Neural progenitor cell (in vitro differentiated cells): ENCODE results near the gene FXYD7. TPM values are rescaled to one million over a fixed set of nuclear protein-coding genes. Genes with fewer than 3 reads are reported as not detected.

Experiments used
- DNase-seq: peaks from one replicate; pipeline ENCODE4 v3.0.0-alpha.2; 2016; ENCODE audit warnings: low spot score
- H2AFZ ChIP-seq: fragments of 200-600 bp; sonication (generic); replicated peaks from 2 replicates; pipeline ENCODE4 v1.6.1; 2016; ENCODE audit warnings: antibody characterized with exemption
- H3F3A ChIP-seq: fragments of 200-600 bp; sonication (generic); 2 replicates; pipeline ENCODE4 v1.6.1; 2016; ENCODE audit warnings: antibody characterized with exemption, low read depth
- H3K27ac ChIP-seq: fragments of 200-600 bp; sonication (generic); 2 replicates; pipeline ENCODE4 v1.5.1; 2016; ENCODE audit warnings: mild to moderate bottlenecking
- H3K27me3 ChIP-seq: fragments of 200-600 bp; sonication (generic); 2 replicates; pipeline ENCODE4 v1.6.1; 2016; ENCODE audit warnings: mild to moderate bottlenecking, moderate library complexity
- H3K36me3 ChIP-seq: fragments of 200-600 bp; sonication (generic); 2 replicates; pipeline ENCODE4 v1.5.1; 2016
- H3K4me1 ChIP-seq: fragments of 200-600 bp; sonication (generic); 2 replicates; pipeline ENCODE4 v1.6.1; 2016; ENCODE audit warnings: mixed run types
- H3K4me2 ChIP-seq: fragments of 200-600 bp; sonication (generic); 2 replicates; pipeline ENCODE4 v1.6.1; 2016
- H3K4me3 ChIP-seq: fragments of 200-600 bp; sonication (generic); 2 replicates; pipeline ENCODE4 v1.5.1; 2016
- H3K79me2 ChIP-seq: fragments of 200-600 bp; sonication (generic); 2 replicates; pipeline ENCODE4 v1.6.1; 2016; ENCODE audit warnings: low read depth
- H3K9ac ChIP-seq: fragments of 200-600 bp; sonication (generic); 2 replicates; pipeline ENCODE4 v1.6.1; 2016
- H3K9me3 ChIP-seq: fragments of 200-600 bp; sonication (generic); 2 replicates; pipeline ENCODE4 v1.5.1; 2016; ENCODE audit warnings: low read depth
- H4K20me1 ChIP-seq: fragments of 200-600 bp; sonication (generic); 2 replicates; pipeline ENCODE4 v1.6.1; 2016; ENCODE audit warnings: low read depth
- H3K27ac Mint-ChIP-seq: 3 replicates; pipeline ENCODE4 v1.8.0; 2021; ENCODE audit warnings: mixed read lengths
- H3K27me3 Mint-ChIP-seq: 2 replicates; pipeline ENCODE4 v1.8.0; 2022; ENCODE audit warnings: low read depth, mild to moderate bottlenecking, inconsistent platforms, moderate library complexity, mixed read lengths; ENCODE audit not compliant: insufficient read depth
- H3K36me3 Mint-ChIP-seq: 3 replicates; pipeline ENCODE4 v1.8.0; 2021; ENCODE audit warnings: mixed read lengths
- H3K4me1 Mint-ChIP-seq: 3 replicates; pipeline ENCODE4 v1.8.0; 2021; ENCODE audit warnings: mixed read lengths
- H3K4me3 Mint-ChIP-seq: 3 replicates; pipeline ENCODE4 v1.8.0; 2021; ENCODE audit warnings: mild to moderate bottlenecking, moderate library complexity, mixed read lengths
- H3K9me3 Mint-ChIP-seq: 3 replicates; pipeline ENCODE4 v1.8.0; 2020; ENCODE audit warnings: mixed read lengths
- EZH2 ChIP-seq: fragments of 200-600 bp; sonication (generic); IDR thresholded peaks from 2 replicates; pipeline ENCODE4 v1.6.1; 2017; ENCODE audit warnings: antibody characterized with exemption, mild to moderate bottlenecking, moderate library complexity
- EZH2phosphoT487 ChIP-seq: fragments of 200-600 bp; sonication (generic); IDR thresholded peaks from 2 replicates; pipeline ENCODE4 v1.6.1; 2017; ENCODE audit warnings: antibody characterized with exemption
- total RNA-seq: library from RNA; depleted of rRNA; stranded (reverse); fragments of >200 nt; gene quantifications from 2 replicates; pipeline ENCODE4 v1.2.3, GENCODE V29; 2015; ENCODE audit warnings: low replicate concordance
- TF ChIP-seq, protein P1 (sequence below): fragments of 200-600 bp; sonication (generic); IDR thresholded peaks from 2 replicates; pipeline ENCODE4 v1.5.1; 2017; ENCODE audit warnings: antibody characterized with exemption, mild to moderate bottlenecking

Gene FXYD7
- total RNA-seq, 1 donor from 2014 or later: 0.13 TPM

DNA sequence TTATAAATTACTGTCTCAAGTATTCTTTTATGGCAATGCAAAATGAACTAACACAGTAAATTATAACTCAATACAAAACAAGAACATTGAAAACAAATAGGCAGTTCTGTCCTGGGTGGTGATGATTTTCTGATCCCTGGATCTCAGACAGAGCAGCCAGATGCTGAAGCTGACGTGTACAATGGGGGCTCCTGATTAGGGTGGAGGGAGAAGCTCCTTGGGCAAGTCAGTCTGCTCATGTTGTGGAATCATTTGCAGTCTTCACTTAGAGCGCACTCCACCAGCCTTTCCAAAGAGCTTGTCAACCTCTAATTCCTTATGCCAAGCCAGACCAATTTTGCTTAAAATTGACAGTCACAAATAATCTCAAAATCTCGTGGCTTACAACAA, 33.1 kb downstream of the FXYD7 start:
- Mint-ChIP-seq H3K4me1 (peaks cover 4% of the 10 kb centered on the region), H3K27me3 (peaks cover 4% of the 10 kb centered on the region), H3K36me3 (no peaks in the 10 kb centered on the region), H3K27ac (no peak overlapping the region), H3K9me3 (peaks cover 14% of the 10 kb centered on the region), H3K4me3 (no peak overlapping the region)
- H3K4me2 ChIP-seq: no peak overlapping the region
- no peaks in the 10 kb centered on the region for H4K20me1 ChIP-seq
- no peaks in the 10 kb centered on the region for H3K9me3 ChIP-seq
- no peaks in the 10 kb centered on the region for H3F3A ChIP-seq
- no peak for DNase-seq
- no peak overlapping the region for H3K27ac ChIP-seq
- H2AFZ ChIP-seq: no peak overlapping the region
- no peaks in the 10 kb centered on the region for H3K4me1 ChIP-seq
- no peak overlapping the region for H3K9ac ChIP-seq
- H3K36me3 ChIP-seq: no peaks in the 10 kb centered on the region
- TF ChIP-seq EZH2phosphoT487 (no peak), EZH2 (no peak)
- TF ChIP-seq, protein P1, sequence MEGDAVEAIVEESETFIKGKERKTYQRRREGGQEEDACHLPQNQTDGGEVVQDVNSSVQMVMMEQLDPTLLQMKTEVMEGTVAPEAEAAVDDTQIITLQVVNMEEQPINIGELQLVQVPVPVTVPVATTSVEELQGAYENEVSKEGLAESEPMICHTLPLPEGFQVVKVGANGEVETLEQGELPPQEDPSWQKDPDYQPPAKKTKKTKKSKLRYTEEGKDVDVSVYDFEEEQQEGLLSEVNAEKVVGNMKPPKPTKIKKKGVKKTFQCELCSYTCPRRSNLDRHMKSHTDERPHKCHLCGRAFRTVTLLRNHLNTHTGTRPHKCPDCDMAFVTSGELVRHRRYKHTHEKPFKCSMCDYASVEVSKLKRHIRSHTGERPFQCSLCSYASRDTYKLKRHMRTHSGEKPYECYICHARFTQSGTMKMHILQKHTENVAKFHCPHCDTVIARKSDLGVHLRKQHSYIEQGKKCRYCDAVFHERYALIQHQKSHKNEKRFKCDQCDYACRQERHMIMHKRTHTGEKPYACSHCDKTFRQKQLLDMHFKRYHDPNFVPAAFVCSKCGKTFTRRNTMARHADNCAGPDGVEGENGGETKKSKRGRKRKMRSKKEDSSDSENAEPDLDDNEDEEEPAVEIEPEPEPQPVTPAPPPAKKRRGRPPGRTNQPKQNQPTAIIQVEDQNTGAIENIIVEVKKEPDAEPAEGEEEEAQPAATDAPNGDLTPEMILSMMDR: no peak
- no peak overlapping the region for H3K4me3 ChIP-seq
- H3K27me3 ChIP-seq: no peaks in the 10 kb centered on the region
- H3K79me2 ChIP-seq: no peaks in the 10 kb centered on the region

DNA sequence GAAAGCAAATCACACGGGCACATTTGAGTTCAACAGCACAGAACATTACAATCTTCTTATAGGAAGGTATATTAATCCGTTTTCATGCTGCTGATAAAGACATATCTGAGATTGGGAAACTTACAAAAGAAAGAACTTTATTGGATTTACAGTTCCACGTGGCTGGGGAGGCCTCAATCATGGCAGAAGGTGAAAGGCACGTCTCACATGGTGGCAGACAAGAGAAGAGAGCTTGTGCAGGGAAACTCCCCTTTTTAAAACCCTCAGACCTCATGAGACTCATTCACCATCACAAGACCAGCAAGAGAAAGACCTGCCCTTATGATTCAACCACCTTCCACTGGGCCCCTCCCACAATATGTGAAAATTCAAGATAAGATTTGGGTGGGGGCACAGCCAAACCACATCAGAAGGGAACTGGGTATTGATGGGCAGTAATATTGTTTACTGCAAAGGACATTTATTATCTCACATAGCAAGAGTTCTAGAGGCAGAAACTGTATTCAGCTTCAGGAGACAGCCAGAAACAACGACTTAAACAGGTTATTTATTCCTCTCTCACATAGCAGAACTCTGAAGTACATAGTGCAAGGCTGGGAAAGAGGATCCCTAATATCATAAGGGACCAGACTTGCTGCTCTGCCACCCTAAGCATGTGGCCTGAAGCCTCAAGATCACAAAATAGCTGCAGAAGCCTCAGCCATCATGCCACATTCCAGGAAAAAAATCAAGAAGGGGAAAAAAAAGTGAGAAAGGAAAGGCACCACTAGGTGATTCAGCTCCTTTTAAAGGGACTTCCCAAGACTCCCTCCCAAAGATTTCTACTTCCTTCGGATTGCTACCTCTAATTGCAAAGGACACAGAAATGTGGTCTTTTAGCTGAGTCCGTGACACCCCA, 34.6 kb downstream of the FXYD7 start:
- no peak overlapping the region for H3K4me2 ChIP-seq
- no peak for DNase-seq
- peaks cover 4% of the 10 kb centered on the region for H3K4me1 Mint-ChIP-seq
- H2AFZ ChIP-seq: no peak overlapping the region
- H3K27ac ChIP-seq: no peak overlapping the region
- H3K36me3 ChIP-seq: no peaks in the 10 kb centered on the region
- H3K4me3 ChIP-seq: no peak overlapping the region
- no peak overlapping the region for H3K27ac Mint-ChIP-seq
- H3K9me3 Mint-ChIP-seq: peaks cover 14% of the 10 kb centered on the region
- no peak overlapping the region for H3K9ac ChIP-seq
- H3K36me3 Mint-ChIP-seq: no peaks in the 10 kb centered on the region
- H3K9me3 ChIP-seq: no peaks in the 10 kb centered on the region
- no peaks in the 10 kb centered on the region for H3F3A ChIP-seq
- no peaks in the 10 kb centered on the region for H3K27me3 ChIP-seq
- H3K79me2 ChIP-seq: no peaks in the 10 kb centered on the region
- H3K4me3 Mint-ChIP-seq: no peak overlapping the region
- H3K4me1 ChIP-seq: no peaks in the 10 kb centered on the region
- TF ChIP-seq EZH2: no peak
- TF ChIP-seq, protein P1: no peak
- TF ChIP-seq EZH2phosphoT487: no peak
- peaks cover 7% of the 10 kb centered on the region for H3K27me3 Mint-ChIP-seq
- no peaks in the 10 kb centered on the region for H4K20me1 ChIP-seq

DNA sequence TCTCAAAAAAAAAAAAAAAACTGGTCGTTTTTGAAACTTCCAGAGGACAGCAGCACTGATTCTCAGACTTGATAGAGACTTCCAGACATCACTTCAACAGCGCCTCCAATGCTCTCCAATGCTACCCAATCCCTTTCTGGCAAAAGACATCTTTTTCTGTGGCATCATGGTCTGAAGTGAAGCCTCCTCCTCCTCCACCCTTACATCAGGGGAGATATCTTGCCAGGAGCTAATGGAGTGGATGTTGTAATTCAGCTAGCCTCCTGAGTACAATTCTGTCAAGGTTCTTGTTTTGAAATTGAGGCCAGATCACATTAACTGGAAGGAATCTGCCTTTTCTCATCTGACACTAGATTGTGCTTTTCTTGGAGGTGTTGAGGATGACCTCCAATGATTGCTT, 35.6 kb downstream of the FXYD7 start:
- Histone ChIP-seq H3F3A (no peaks in the 10 kb centered on the region), H3K36me3 (no peaks in the 10 kb centered on the region), H3K4me3 (no peak overlapping the region), H3K9me3 (no peaks in the 10 kb centered on the region), H3K27ac (no peak overlapping the region), H3K27me3 (no peaks in the 10 kb centered on the region), H3K4me2 (no peak overlapping the region), H3K9ac (no peak overlapping the region), H3K4me1 (no peaks in the 10 kb centered on the region), H3K79me2 (no peaks in the 10 kb centered on the region), H4K20me1 (no peaks in the 10 kb centered on the region), H2AFZ (no peak overlapping the region)
- Mint-ChIP-seq H3K27me3 (peaks cover 8% of the 10 kb centered on the region), H3K27ac (no peak overlapping the region), H3K9me3 (peaks cover 15% of the 10 kb centered on the region), H3K4me1 (peaks cover 4% of the 10 kb centered on the region), H3K36me3 (no peaks in the 10 kb centered on the region), H3K4me3 (no peak overlapping the region)
- DNase-seq: no peak
- no peak for TF ChIP-seq EZH2phosphoT487
- TF ChIP-seq EZH2: no peak
- TF ChIP-seq, protein P1: no peak
